Thyroid gland (tissue), 4 donors: Measurements from ENCODE around the gene PAGR1.

ENCODE experiments used
- CTCF ChIP-seq, 6 experiments: fragments of 200-600 bp in 3 of 6; fragments of 450-650 bp in 3 of 6; sonication (generic) in 3 of 6; IDR thresholded peaks; one replicate each; pipeline ENCODE4 v1.5.1; 2016 to 2019; ENCODE audit warnings: antibody characterized with exemption in 6 of 6, mild to moderate bottlenecking in 2 of 6, inconsistent platforms in 1 of 6, moderate library complexity in 1 of 6
- POLR2A ChIP-seq, 2 donors: fragments of 450-650 bp; IDR thresholded peaks; one replicate each; pipeline ENCODE4 v1.6.1; 2017; ENCODE audit warnings: antibody characterized with exemption in 2 of 2, mild to moderate bottlenecking in 2 of 2, moderate library complexity in 1 of 2

DNA sequence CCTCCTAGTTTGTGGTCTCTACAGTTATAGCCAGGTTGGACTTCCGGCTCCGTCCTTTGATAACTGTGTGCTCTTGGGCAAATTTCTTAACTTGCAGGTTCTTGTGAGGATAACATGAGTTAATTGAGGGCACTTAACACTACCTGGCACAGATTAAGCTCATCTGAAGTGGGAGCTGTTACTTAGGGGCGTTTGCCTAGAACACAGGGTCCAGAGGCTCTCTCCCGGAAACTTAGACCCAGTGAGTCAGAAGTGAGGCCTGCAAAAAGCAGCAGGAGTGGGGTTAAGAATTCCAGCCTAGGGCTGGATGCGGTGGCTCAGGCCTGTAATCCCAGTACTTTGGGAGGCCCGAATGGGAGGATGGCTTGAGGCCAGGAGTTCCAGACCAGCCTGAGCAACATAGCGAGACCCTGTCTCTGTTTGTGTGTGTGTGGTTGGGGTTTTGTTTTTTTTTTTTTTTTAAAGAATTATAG, 5.7 kb downstream of the PAGR1 start:
- TF ChIP-seq POLR2A (IDR thresholded peaks at IDR 0.05) = no peak
- no peak for TF ChIP-seq CTCF (IDR thresholded peaks at IDR 0.05)
